Stimulated activated naive B cell treated with anti-CD40 and anti-IgM and Interleukin-4, amounts not matched to agents 10 μg/mL and 1 μg/mL and 100 μg/mL, for 72 hours (primary cell): ENCODE results near the gene SOCS2.

ENCODE experiments used
- ATAC-seq, 2 donors: fragments of 150-1000 bp; cut with Tn5 transposase; replicated peaks; 2 replicates each; pipeline ENCODE4 v1.10.0; 2021; ENCODE audit warnings: moderate library complexity in 1 of 2
- DNase-seq: peaks from one replicate; pipeline ENCODE4 v3.0.0; 2021
- H3K27ac Mint-ChIP-seq: one replicate; pipeline ENCODE4 v1.8.0; 2022; ENCODE audit warnings: mild to moderate bottlenecking, mixed read lengths
- H3K27me3 Mint-ChIP-seq, 2 donors: one replicate each; pipeline ENCODE4 v1.8.0; 2022; ENCODE audit warnings: mixed read lengths in 2 of 2
- H3K36me3 Mint-ChIP-seq, 2 donors: one replicate each; pipeline ENCODE4 v1.8.0; 2022; ENCODE audit warnings: mixed read lengths in 2 of 2, mild to moderate bottlenecking in 1 of 2
- H3K4me1 Mint-ChIP-seq, 2 donors: one replicate each; pipeline ENCODE4 v1.8.0; 2022; ENCODE audit warnings: mixed read lengths in 2 of 2, mild to moderate bottlenecking in 1 of 2
- H3K4me3 Mint-ChIP-seq, 2 donors: one replicate each; pipeline ENCODE4 v1.8.0; 2022; ENCODE audit warnings: mild to moderate bottlenecking in 2 of 2, mixed read lengths in 2 of 2, moderate library complexity in 1 of 2
- H3K9me3 Mint-ChIP-seq, 2 donors: one replicate each; pipeline ENCODE4 v1.8.0; 2022; ENCODE audit warnings: mixed read lengths in 2 of 2, mild to moderate bottlenecking in 1 of 2

Gene SOCS2

DNA sequence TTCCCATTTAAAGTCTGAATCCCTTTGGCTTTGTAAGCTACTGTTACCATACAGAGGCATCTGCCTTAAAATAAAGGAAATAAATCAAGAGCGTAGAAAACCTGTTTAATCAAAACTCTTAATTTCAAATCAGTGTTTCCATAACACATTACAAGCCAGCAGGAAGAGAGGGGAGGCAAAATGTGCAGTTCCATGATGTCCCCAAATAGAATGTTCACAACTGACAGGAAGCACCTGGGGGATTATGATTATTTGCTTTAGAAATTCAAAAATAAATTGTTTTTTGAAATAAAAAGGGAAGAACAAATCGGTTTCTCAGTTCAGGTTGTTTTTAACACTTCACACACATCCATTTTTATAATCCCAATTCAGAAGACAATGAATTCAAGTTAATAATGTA lies 21.4 kb downstream of the SOCS2 start:
- Mint-ChIP-seq H3K36me3 (no peaks in the 10 kb centered on the region), H3K4me3 (peak overlapping the region in 1 of 2 donors; percentile 5), H3K27me3 (peaks cover 48% of the 10 kb centered on the region in 2 donors), H3K4me1 (peaks cover 11 to 15% of the 10 kb centered on the region in 2 donors), H3K9me3 (no peaks in the 10 kb centered on the region), H3K27ac (no peak overlapping the region)
- DNase-seq (no peak), ATAC-seq (no peak)

DNA sequence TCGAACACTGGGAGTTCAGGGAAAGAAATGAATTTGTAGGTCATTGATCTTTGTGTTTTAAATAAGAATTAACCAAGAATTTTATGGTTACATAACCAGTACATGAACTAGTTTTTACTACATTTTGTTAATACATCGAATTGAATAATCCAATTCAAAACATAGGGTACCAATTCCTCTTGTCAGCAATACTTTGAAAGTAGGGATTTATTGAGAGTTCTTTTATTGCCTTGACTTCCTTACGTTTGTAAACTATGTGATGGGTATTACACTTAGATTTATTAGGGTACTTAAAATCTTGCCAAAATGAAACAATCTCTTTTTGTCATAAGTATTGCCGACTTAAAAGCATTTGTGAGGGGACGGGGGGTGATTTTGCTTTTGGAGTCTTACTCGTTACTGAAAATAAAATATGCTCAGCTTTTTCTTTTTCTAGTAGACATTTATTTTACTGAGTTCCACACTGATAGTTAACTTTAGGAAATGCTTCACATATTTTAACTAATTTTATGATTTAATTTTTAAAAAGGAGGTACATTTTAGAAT lies 22.4 kb downstream of the SOCS2 start:
- Mint-ChIP-seq H3K4me3 (no peak overlapping the region), H3K27me3 (peaks cover 38 to 42% of the 10 kb centered on the region in 2 donors), H3K27ac (no peak overlapping the region), H3K9me3 (no peaks in the 10 kb centered on the region), H3K4me1 (peaks cover 11 to 15% of the 10 kb centered on the region in 2 donors), H3K36me3 (no peaks in the 10 kb centered on the region)
- DNase-seq = no peak
- no peak for ATAC-seq

DNA sequence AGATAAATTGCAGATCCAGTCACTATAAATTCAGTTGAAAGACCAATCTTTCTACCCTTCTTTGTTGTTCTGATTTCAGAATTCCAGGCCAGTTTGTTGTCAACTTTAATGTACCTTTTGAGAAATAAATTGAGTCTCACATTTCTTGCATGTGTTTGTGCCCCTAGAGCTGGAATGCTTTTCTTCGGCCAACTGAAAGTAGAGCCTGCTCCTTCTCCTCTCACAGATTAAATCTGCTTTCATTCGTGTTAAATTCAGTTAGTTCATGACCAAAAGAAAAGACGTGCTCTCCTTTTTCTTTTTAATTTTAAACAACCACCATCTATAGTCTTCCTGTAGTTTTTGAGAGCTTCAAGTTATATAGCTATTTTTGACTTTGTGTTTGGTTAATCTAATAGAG lies 22.9 kb downstream of the SOCS2 start:
- H3K4me3 Mint-ChIP-seq = peak overlapping the region in 1 of 2 donors; percentile 26
- no peak overlapping the region for H3K27ac Mint-ChIP-seq
- peaks cover 33 to 37% of the 10 kb centered on the region in 2 donors for H3K27me3 Mint-ChIP-seq
- H3K36me3 Mint-ChIP-seq = no peaks in the 10 kb centered on the region
- DNase-seq (no peak), ATAC-seq (no peak)
- H3K4me1 Mint-ChIP-seq = peaks cover 11 to 15% of the 10 kb centered on the region in 2 donors
- no peaks in the 10 kb centered on the region for H3K9me3 Mint-ChIP-seq

DNA sequence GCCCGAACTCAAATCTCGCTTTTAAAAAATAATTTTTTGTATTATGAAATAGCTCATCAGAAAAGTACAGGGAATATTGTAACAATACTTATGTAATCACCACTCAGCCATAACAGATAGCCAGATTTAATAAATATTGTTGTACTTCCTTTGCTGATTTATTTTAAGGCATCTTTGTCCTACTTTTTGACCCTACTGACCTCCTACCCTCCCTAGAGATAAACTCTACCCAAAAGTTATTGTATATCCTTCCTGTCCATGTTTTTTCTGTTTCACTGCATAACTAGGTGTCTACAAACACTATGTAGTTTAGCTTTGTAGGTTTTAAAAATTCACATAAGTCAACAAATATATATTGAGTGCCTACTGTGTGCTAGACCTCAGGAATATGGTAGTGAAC lies 25.1 kb downstream of the SOCS2 start:
- ATAC-seq = no peak
- H3K27ac Mint-ChIP-seq = no peak overlapping the region
- H3K4me1 Mint-ChIP-seq = peaks cover 0 to 10% of the 10 kb centered on the region in 2 donors
- H3K36me3 Mint-ChIP-seq = no peaks in the 10 kb centered on the region
- H3K27me3 Mint-ChIP-seq = peaks cover 23 to 25% of the 10 kb centered on the region in 2 donors
- H3K9me3 Mint-ChIP-seq = no peaks in the 10 kb centered on the region
- no peak for DNase-seq
- no peak overlapping the region for H3K4me3 Mint-ChIP-seq

DNA sequence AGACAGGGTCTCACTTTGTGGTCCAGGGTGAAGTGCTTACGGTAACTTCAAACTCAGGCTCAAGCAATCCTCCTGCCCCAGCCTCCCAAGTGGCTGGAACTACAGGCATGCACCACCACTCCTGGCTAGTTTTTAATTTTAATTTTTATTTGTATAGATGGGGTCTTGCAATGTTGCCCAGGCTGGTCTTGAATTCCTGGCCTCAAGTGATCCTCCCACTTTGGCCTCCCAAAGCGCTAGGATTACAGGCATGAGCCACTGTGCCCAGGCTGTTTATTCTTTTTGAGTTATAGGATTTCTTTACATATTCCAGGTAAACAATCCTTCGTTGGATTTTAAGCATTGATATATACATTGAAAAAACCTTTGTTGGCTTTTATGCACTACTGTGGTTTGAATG lies 26.7 kb downstream of the SOCS2 start:
- DNase-seq (no peak), ATAC-seq (no peak)
- H3K9me3 Mint-ChIP-seq = no peaks in the 10 kb centered on the region
- H3K27me3 Mint-ChIP-seq = peaks cover 13 to 17% of the 10 kb centered on the region in 2 donors
- H3K4me1 Mint-ChIP-seq = peaks cover 0 to 6% of the 10 kb centered on the region in 2 donors
- no peak overlapping the region for H3K4me3 Mint-ChIP-seq
- H3K36me3 Mint-ChIP-seq = no peaks in the 10 kb centered on the region
- no peak overlapping the region for H3K27ac Mint-ChIP-seq

DNA sequence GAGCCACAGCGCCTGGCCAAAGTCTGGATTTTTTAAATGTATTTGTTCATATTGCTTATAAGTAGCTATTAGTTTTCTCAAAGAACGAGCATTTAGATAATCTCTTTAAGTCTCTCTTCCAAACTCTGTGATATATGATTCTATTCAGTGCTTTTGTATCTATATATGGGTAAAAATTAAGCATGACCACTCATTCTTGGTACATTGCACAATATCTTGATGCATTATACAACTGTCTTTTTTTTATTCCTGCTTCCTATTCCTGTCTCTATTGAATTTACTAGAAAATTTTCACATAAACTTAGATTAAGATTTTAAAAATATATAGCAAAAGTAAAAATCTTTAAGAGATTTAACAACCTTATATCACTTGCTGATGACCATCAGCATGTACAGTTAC lies 29.1 kb downstream of the SOCS2 start:
- no peak overlapping the region for H3K27ac Mint-ChIP-seq
- no peak overlapping the region for H3K4me3 Mint-ChIP-seq
- no peak for DNase-seq
- no peak for ATAC-seq
- H3K36me3 Mint-ChIP-seq = no peaks in the 10 kb centered on the region
- no peaks in the 10 kb centered on the region for H3K9me3 Mint-ChIP-seq
- peaks cover 7 to 15% of the 10 kb centered on the region in 2 donors for H3K27me3 Mint-ChIP-seq
- peaks cover 0 to 2% of the 10 kb centered on the region in 2 donors for H3K4me1 Mint-ChIP-seq

DNA sequence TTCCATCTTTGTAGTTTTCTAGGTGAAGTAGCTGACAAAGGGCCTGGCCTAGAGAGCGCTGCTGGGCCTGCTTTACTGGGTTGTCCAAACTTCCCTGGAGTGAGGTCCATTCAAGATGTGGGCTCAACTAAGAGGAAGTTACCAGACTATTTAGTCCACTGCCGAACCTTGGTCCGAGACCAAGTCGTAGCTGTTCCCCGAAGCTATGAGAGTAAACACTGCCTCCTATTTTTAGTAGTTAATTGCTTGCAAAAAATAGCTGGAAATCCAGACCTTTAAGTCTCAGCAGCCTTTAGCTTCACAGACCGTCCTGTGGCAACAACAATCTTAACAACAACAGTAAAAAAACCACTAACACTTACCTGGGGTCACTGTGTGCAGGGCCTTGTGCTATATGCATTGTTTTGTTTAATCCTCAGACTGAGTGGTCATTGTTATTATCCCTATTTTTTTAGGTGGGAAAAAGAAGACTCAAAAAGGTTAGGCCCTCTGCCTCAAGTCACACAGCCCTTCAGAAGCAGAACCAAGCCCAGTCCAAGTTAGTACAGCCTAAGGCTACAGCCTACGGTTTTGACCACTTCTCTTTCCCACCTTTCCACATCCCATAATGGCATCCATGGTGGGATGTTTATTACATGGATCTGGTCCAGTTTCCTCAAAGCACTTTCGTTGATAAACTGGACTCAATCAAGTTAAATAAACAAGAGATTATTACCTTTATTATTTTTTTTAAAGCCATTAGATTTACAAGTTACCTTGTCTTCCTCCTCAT lies 30.6 kb downstream of the SOCS2 start:
- Mint-ChIP-seq H3K27ac (no peak overlapping the region), H3K9me3 (no peaks in the 10 kb centered on the region), H3K36me3 (no peaks in the 10 kb centered on the region), H3K27me3 (peaks cover 2 to 10% of the 10 kb centered on the region in 2 donors), H3K4me1 (peaks cover 0 to 2% of the 10 kb centered on the region in 2 donors), H3K4me3 (no peak overlapping the region)
- no peak for DNase-seq
- no peak for ATAC-seq

DNA sequence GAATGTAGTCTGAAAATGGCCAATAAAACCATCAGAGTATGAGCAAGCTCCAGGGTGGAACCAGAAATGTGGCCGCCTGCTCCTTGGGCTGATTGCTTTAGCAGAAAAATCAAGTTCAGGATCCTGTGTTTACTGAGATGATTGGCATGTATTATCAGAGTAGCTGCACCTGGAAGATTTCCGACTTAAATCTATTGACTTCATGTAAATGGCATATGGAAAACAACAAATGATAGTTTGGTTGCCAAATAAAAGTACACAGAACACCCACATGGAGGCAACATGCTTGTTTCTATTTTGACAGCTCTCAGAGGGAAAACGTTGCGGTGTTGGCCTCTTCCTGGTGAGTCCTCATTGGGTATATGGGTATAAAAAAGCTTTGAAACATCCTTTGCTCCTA lies 31.3 kb downstream of the SOCS2 start:
- Mint-ChIP-seq H3K27me3 (peaks cover 0 to 8% of the 10 kb centered on the region in 2 donors), H3K36me3 (no peaks in the 10 kb centered on the region), H3K9me3 (no peaks in the 10 kb centered on the region), H3K4me1 (peaks cover 0 to 2% of the 10 kb centered on the region in 2 donors), H3K4me3 (no peak overlapping the region), H3K27ac (no peak overlapping the region)
- DNase-seq = no peak
- no peak for ATAC-seq

DNA sequence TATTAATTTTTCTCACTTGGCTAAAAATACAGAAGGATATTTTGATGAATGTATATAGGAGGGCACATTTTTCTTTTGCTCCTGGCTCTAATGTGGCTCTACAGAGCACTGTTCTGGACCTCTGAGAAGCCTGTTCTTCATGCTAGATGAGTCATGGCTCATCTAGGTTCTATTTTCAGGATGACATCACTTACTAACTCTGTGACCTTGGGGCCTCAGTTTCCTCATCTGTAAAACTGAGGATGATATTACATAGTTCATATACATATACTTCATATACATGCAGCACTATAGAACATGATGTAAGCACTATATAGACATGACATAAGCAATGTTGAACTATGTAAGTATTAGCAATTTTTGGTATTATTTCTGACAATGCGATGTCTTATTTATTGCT lies 35.8 kb downstream of the SOCS2 start:
- no peak overlapping the region for H3K4me3 Mint-ChIP-seq
- no peaks in the 10 kb centered on the region for H3K9me3 Mint-ChIP-seq
- peaks cover 0 to 2% of the 10 kb centered on the region in 2 donors for H3K4me1 Mint-ChIP-seq
- DNase-seq = no peak
- H3K27ac Mint-ChIP-seq = no peak overlapping the region
- peaks cover 11 to 24% of the 10 kb centered on the region in 2 donors for H3K27me3 Mint-ChIP-seq
- no peak for ATAC-seq
- no peaks in the 10 kb centered on the region for H3K36me3 Mint-ChIP-seq

DNA sequence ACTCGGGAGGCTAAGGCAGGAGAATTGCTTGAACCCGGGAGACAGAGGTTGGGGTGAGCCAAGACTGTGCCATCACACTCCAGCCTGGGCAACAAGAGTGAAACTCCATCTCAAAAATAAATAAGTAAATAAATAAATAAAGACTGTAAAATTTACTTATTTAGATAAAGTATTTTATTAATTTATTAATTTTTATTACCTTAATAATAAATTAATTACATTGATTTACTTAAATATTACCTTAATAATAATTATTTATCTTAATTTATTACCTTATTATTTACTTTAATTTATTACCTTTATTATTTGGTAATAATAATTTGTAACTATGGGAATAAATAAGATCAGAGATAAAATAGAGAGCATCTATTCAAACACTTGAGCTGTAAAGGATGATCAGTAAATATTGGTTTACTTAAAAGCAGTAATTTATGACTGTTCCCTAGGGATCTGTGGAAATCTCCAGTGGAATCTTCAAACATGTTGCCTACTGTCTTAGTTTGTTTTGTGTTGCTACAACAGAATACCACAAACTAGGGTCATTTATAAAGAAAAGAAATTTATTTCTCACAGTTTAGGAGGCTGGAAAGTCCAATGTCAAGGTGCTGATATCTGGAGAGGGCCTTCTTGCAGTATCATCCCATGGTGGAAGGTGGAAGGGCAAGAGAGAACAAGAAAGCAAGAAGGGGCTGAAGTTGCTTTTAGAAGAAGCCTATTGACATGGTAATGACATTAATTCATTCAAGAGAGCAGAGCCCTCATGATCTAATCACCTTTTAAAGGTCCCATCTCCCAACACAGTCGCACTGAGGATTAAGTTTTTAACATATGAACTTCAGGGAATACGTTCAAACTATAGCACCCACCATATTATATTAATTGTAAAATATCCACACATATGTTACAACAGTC lies 37.1 kb downstream of the SOCS2 start:
- Mint-ChIP-seq H3K4me3 (no peak overlapping the region), H3K4me1 (no peaks in the 10 kb centered on the region), H3K36me3 (no peaks in the 10 kb centered on the region), H3K27ac (no peak overlapping the region), H3K27me3 (peaks cover 13 to 27% of the 10 kb centered on the region in 2 donors), H3K9me3 (no peaks in the 10 kb centered on the region)
- ATAC-seq (no peak), DNase-seq (no peak)

DNA sequence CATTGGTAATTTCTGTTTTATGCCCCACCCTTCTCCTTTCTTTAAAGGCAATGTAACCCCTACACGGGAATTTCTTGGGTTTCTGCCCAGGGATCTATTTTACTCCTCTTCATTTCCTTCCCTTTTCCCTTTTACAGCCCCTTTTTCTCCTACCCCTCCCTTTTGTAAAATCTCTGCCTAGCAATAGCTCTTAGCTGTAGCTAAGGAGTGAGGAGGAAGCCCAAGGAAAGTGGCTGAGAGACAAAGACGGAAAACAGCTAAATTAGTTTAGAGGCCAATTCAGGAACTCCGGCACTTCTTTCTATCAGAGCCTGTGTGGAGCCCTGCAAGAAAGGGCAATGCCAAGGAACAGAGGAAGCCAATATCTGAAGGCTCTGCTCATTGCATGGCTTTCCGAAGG lies 40.3 kb downstream of the SOCS2 start:
- H3K27me3 Mint-ChIP-seq = peaks cover 13 to 18% of the 10 kb centered on the region in 2 donors
- peaks cover 0 to 3% of the 10 kb centered on the region in 2 donors for H3K4me1 Mint-ChIP-seq
- H3K36me3 Mint-ChIP-seq = no peaks in the 10 kb centered on the region
- no peak overlapping the region for H3K4me3 Mint-ChIP-seq
- ATAC-seq (no peak), DNase-seq (no peak)
- H3K27ac Mint-ChIP-seq = no peak overlapping the region
- H3K9me3 Mint-ChIP-seq = peaks cover 0 to 1% of the 10 kb centered on the region in 2 donors

DNA sequence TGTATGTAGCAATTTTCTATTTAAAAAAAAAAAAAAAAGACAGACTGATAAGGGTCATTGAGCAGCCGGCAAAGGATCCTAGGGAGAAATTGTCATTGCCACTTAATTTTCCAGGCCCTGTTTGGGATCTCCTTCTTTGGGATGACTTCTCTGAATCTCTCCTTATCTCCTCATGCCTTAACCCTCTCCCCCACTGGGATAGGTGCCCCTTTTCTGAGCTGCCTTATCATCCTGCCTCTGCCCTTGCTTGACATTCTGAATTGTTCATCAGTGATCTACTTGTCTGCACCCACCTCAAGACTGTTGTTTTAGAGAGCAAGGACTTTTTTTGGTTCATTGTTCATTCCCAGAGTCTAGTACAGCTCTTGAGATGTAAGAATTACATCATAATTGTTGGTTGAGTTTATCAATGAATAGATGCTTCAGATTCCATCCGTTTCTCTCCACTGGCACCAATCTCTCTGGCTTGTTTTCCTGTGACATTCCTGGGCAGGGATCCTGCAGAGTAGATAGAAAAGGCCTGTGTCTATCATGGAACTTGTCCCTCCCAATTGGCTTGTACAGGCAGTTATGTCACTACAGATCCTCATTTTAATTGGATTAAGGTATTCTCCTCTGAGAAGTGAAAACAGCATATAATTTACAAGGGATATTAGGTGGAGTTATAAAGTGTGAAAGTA lies 42.6 kb downstream of the SOCS2 start:
- Mint-ChIP-seq H3K27ac (no peak overlapping the region), H3K4me3 (no peak overlapping the region), H3K27me3 (peaks cover 18 to 19% of the 10 kb centered on the region in 2 donors), H3K4me1 (peaks cover 0 to 4% of the 10 kb centered on the region in 2 donors), H3K36me3 (peaks cover 0 to 5% of the 10 kb centered on the region in 2 donors), H3K9me3 (peaks cover 2 to 10% of the 10 kb centered on the region in 2 donors)
- ATAC-seq (no peak), DNase-seq (no peak)

DNA sequence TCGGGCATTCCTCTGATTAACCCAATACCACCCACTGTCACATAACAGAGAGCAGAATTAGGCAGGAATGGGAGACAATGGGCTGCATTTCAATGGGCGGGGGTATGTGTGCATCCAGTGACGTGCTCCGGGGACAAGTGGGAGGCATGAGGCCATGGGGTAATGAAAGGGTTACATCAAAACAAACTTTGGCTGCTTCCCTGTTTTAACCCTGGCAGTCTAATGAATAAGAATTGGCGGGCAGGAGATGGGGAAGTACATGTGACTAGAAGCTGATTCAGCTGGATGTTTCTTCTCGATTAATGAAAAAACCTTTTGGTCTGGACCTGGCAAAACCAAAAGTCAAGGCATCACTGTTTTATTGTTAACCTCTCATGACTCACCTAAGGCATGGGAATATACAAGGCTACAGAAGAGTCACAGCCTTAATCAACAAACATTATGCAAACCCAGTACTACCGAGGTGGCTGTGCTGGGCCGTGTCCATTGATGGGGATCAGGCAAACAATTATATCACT lies 44.2 kb downstream of the SOCS2 start:
- Mint-ChIP-seq H3K4me1 (peaks cover 7 to 8% of the 10 kb centered on the region in 2 donors), H3K4me3 (no peak overlapping the region), H3K9me3 (peaks cover 2 to 10% of the 10 kb centered on the region in 2 donors), H3K36me3 (peaks cover 0 to 5% of the 10 kb centered on the region in 2 donors), H3K27ac (no peak overlapping the region), H3K27me3 (peaks cover 18 to 19% of the 10 kb centered on the region in 2 donors)
- ATAC-seq (peak in 1 of 2 donors; percentile 70), DNase-seq (no peak)
